Tibial nerve (tissue), 4 donors: ENCODE results near the gene IQSEC3. TPM values are rescaled to one million over a fixed set of nuclear protein-coding genes. Genes with fewer than 3 reads are reported as not detected.

Experiments used
- DNase-seq, 2 donors: peaks; one replicate each; pipeline ENCODE4 v3.0.0-alpha.2; 2019; ENCODE audit warnings: low spot score in 2 of 2
- H3K27ac ChIP-seq, 4 donors: fragments of 200-600 bp; sonication (generic) in 3 of 4; one replicate each; pipeline ENCODE4 v1.5.1; 2017 to 2019; ENCODE audit warnings: mild to moderate bottlenecking in 1 of 4
- H3K27me3 ChIP-seq, 2 donors: fragments of 200-600 bp; sonication (generic) in 1 of 2; one replicate each; pipeline versions ENCODE4 v1.5.1 to v1.6.0; 2017 to 2019
- H3K36me3 ChIP-seq, 3 donors: fragments of 200-600 bp; sonication (generic); one replicate each; pipeline ENCODE4 v1.5.1; 2018 to 2019
- H3K4me1 ChIP-seq, 4 donors: fragments of 200-600 bp; sonication (generic) in 3 of 4; one replicate each; pipeline ENCODE4 v1.5.1; 2017 to 2019
- H3K4me3 ChIP-seq, 4 donors: fragments of 200-600 bp; sonication (generic) in 3 of 4; one replicate each; pipeline ENCODE4 v1.5.1; 2017 to 2019; ENCODE audit warnings: mild to moderate bottlenecking in 1 of 4, moderate library complexity in 1 of 4
- H3K9me3 ChIP-seq, 4 donors: fragments of 200-600 bp; sonication (generic) in 3 of 4; one replicate each; pipeline ENCODE4 v1.5.1; 2017 to 2019
- CTCF ChIP-seq, 5 experiments: fragments of 200-600 bp in 3 of 5; fragments of 450-650 bp in 2 of 5; sonication (generic) in 3 of 5; IDR thresholded peaks; one replicate each; pipeline ENCODE4 v1.5.1; 2016 to 2019; ENCODE audit warnings: antibody characterized with exemption in 5 of 5, mild to moderate bottlenecking in 3 of 5, moderate library complexity in 2 of 5
- EP300 ChIP-seq, 2 donors: sonication (generic); formaldehyde crosslinking; IDR thresholded peaks; one replicate each; pipeline ENCODE4 v1.6.1; 2017; ENCODE audit warnings: antibody characterized with exemption in 2 of 2, mild to moderate bottlenecking in 1 of 2
- POLR2A ChIP-seq, 2 donors: fragments of 450-650 bp; IDR thresholded peaks; one replicate each; pipeline ENCODE4 v1.6.1; 2017; ENCODE audit warnings: antibody characterized with exemption in 2 of 2, mild to moderate bottlenecking in 2 of 2, moderate library complexity in 2 of 2
- WGBS, 2 donors: methylation state at CpG; one replicate each; pipeline ENCODE4 v1.1.5; 2018; 5-methylcytosine and 5-hydroxymethylcytosine counted together
- total RNA-seq, 4 donors: library from RNA; depleted of rRNA; stranded (reverse); fragments of >200 nt; gene quantifications; one replicate each; pipeline ENCODE4 v1.1.0, GENCODE V29; 2016

The IQSEC3 gene
- total RNA-seq, 4 donors from 2014 or later = 0.84 to 6.5 (median 1.6) TPM

DNA sequence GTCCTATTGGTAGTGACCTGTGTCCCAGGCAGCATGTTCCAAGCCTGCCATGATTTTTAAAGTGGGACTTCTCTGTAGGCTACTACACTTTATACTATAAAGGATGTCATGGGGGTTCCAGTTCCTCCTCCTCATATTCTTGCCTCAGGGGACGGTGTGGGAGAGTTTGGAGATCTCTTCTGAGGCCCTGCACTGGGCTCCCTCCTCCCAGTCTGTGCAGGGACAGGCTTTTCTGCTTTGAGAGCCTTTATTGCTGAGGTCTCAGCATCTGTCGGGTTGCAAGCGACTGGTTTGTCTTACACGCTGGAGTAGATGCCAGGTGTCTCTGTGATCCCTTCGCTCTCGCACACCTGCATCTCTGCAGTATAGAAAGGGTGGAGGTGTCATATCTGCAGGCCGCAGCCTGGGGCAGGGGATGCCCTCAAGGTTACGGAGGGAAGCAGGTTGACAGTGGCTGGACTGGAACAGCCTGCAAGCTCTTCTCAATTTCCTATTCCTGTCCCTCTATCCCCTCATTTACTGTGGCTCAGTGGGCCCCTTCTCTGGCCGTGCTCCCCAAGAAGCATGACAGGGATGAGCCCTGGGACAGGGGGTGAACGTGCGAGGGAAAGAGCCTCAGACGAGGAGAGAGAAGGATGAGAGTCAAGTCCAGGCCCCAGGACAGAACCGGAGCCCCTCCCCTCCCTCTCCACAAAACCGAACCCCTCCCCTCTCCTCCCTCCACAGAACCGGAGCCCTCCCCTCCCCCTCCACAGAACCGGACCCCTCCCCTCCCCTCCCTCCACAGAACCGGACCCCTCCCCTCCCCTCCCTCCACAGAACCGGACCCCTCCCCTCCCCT lies 96.1 kb downstream of the IQSEC3 start:
- TF ChIP-seq CTCF (IDR thresholded peaks at IDR 0.05) = no peak
- TF ChIP-seq POLR2A (IDR thresholded peaks at IDR 0.05) = no peak
- TF ChIP-seq EP300 (IDR thresholded peaks at IDR 0.05) = no peak
- peaks cover 0 to 11% of the 10 kb centered on the region in 2 donors for H3K27me3 ChIP-seq
- H3K4me1 ChIP-seq = no peaks in the 10 kb centered on the region
- no peak overlapping the region for H3K4me3 ChIP-seq
- 58 to 68% methylated on average over 18 of the region's 18 CpGs for WGBS, 2 donors
- H3K9me3 ChIP-seq = no peaks in the 10 kb centered on the region
- H3K36me3 ChIP-seq = no peaks in the 10 kb centered on the region
- DNase-seq = no peak
- H3K27ac ChIP-seq = no peak overlapping the region

DNA sequence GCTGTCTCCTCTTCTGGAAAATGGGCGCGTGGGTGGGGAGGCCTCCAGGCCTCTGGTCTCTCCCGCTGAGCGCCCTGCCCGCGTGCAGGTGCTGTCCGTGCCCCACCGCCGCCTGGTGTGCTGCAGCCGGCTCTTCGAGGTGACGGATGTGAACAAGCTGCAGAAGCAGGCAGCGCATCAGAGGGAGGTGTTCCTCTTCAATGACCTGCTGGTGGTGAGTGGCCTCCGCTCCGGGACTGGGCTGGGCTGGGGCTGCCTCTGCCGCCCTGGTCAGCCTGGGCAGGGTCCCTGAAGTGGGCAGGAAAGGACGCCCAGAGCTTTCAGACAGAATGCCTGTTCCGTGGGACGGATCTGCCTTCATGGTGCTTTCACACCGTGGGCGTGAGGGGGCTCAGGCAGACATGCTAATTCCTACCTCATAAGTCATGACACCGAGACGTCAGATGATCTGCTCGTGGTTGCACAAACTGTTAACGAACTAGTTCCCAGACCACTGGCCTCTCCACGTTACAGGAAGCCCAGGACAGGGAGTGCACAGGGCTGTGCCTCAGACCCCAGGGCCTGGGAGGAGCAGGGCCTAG lies 96.9 kb downstream of the IQSEC3 start:
- no peaks in the 10 kb centered on the region for H3K4me1 ChIP-seq
- H3K36me3 ChIP-seq = no peaks in the 10 kb centered on the region
- H3K27me3 ChIP-seq = peaks cover 0 to 11% of the 10 kb centered on the region in 2 donors
- no peak overlapping the region for H3K27ac ChIP-seq
- 92 to 94% methylated on average over 20 to 23 of the region's 26 CpGs for WGBS, 2 donors
- H3K9me3 ChIP-seq = no peaks in the 10 kb centered on the region
- DNase-seq = no peak
- TF ChIP-seq CTCF (IDR thresholded peaks at IDR 0.05) (no peak), EP300 (IDR thresholded peaks at IDR 0.05) (no peak), POLR2A (IDR thresholded peaks at IDR 0.05) (no peak)
- H3K4me3 ChIP-seq = no peak overlapping the region

GRCh38 chr12:164207-164606 lies 97.6 kb downstream of the IQSEC3 start:
- TF ChIP-seq EP300 (IDR thresholded peaks at IDR 0.05) = no peak
- no peak for TF ChIP-seq CTCF (IDR thresholded peaks at IDR 0.05)
- TF ChIP-seq POLR2A (IDR thresholded peaks at IDR 0.05) = no peak
- Histone ChIP-seq H3K4me1 (peaks cover 0 to 5% (median 0%) of the 10 kb centered on the region in 4 donors), H3K9me3 (no peaks in the 10 kb centered on the region), H3K4me3 (no peak overlapping the region), H3K27me3 (peaks cover 0 to 11% of the 10 kb centered on the region in 2 donors), H3K27ac (no peak overlapping the region), H3K36me3 (no peaks in the 10 kb centered on the region)
- no peak for DNase-seq
- WGBS, 2 donors = 72 to 74% methylated on average over 7 of the region's 7 CpGs

DNA sequence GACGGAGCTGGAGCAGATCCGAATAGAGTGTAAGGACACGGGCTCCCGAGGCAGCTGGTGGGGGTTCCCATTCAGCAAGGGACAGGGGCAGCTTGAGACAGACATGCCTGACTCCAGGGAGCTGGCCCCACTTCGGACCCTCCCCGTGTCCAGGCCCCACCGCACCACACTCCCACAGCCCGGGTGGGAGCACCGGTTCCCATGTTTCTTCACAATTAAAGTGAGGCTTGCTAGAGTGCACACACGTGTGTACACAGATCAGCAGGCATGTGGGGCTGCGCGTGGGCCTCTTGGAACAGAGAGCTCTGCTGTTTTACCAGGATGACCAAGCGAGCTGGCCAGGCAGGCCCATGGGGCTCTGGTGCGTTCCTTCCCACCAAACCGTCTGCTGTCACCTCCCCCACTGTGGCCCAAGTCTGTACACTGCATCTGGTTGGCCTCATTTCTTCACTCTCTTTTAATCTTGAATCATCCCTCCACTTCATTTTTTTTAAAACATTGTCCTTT lies 99.3 kb downstream of the IQSEC3 start:
- peaks cover 0 to 18% of the 10 kb centered on the region in 2 donors for H3K27me3 ChIP-seq
- no peaks in the 10 kb centered on the region for H3K9me3 ChIP-seq
- DNase-seq = no peak
- no peak overlapping the region for H3K4me3 ChIP-seq
- 81 to 84% methylated on average over 15 of the region's 15 CpGs for WGBS, 2 donors
- peaks cover 0 to 17% (median 0%) of the 10 kb centered on the region in 4 donors for H3K4me1 ChIP-seq
- TF ChIP-seq POLR2A (IDR thresholded peaks at IDR 0.05) = no peak
- TF ChIP-seq CTCF (IDR thresholded peaks at IDR 0.05) = no peak
- TF ChIP-seq EP300 (IDR thresholded peaks at IDR 0.05) = no peak
- H3K27ac ChIP-seq = no peak overlapping the region
- no peaks in the 10 kb centered on the region for H3K36me3 ChIP-seq
